ENCODE results near the gene DNM2.

Gene DNM2

DNA sequence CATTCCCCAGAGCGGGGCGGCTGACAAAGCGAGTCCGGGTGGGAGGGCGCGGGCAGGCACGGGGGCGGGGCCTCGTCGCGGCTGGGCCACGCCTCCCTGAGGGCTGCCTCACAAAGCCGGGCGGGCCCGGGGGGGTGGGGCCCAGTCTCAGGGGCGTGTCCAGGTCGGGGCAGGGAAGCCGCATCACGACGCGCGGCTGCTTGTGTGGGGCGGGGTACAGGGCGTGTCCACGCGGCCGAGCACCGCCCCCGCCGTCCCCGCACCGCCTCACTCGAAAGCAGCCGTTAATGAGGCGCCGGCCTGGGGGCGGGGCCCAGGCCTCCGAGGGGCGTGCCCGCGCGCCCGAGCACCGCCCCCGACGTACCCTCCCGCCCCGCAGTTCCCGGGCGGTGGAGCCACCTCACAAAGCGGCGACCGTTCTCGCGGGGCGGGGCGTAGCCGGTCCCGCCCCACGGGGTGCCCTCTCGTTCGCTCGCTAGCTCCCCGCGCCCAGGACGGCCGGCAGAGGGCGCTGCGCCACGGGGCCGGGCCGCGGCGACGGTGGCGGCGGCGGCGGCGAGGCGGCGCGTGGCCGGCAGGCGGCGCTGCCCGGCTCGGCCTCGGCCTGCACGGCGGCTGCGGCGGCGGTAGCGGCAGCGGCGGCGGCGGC is 153.2 kb downstream of the DNM2 start, which contains the start of gene CARM1:
Gene CARM1 (plus strand): TSS at position 599 of the 649 bp plus-strand sequence. CDS start 150 bp downstream, outside the sequence.
- H3K9me3 ChIP-seq (replicated peaks; ENCODE audit: insufficient read depth, low read length), result no peaks in the 10 kb centered on the region
- H3K4me2 ChIP-seq (ENCODE audit: low read depth, low read length), result peak within 1 kb of the TSS; percentile 96
- peak within 1 kb of the TSS; percentile 76; the same call in 1 of the 2 replicates for H3K9ac ChIP-seq (ENCODE audit: low read length)
- H3K79me2 ChIP-seq (ENCODE audit: low read length), result peaks cover 40% of the 10 kb centered on the region
- no peaks in the 10 kb centered on the region for H3K9me2 ChIP-seq (replicated peaks; ENCODE audit: insufficient read depth, low read length)
- H3K4me3 ChIP-seq (ENCODE audit: low read length), result peak within 1 kb of the TSS; percentile 80
- H3K27ac ChIP-seq (ENCODE audit: low read length), result peak within 1 kb of the TSS; percentile 37; the same call in 1 of the 2 replicates
- peaks cover 14% of the 10 kb centered on the region for H3F3A ChIP-seq (ENCODE audit: insufficient read depth, low read length)
- no peaks in the 10 kb centered on the region for H4K20me1 ChIP-seq (ENCODE audit: insufficient read depth, low read length)
- H3K4me1 ChIP-seq (ENCODE audit: low read length), result peaks cover 16% of the 10 kb centered on the region
- TF ChIP-seq EZH2 (optimal IDR thresholded peaks at IDR 0.05; ENCODE audit: low read depth, low read length), result no peak
- TF ChIP-seq, protein P1, sequence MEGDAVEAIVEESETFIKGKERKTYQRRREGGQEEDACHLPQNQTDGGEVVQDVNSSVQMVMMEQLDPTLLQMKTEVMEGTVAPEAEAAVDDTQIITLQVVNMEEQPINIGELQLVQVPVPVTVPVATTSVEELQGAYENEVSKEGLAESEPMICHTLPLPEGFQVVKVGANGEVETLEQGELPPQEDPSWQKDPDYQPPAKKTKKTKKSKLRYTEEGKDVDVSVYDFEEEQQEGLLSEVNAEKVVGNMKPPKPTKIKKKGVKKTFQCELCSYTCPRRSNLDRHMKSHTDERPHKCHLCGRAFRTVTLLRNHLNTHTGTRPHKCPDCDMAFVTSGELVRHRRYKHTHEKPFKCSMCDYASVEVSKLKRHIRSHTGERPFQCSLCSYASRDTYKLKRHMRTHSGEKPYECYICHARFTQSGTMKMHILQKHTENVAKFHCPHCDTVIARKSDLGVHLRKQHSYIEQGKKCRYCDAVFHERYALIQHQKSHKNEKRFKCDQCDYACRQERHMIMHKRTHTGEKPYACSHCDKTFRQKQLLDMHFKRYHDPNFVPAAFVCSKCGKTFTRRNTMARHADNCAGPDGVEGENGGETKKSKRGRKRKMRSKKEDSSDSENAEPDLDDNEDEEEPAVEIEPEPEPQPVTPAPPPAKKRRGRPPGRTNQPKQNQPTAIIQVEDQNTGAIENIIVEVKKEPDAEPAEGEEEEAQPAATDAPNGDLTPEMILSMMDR (IDR thresholded peaks at IDR 0.05; ENCODE audit: low read length), result peak; percentile 35
- H3K36me3 ChIP-seq (replicated peaks; ENCODE audit: insufficient read depth, low read length), result no peaks in the 10 kb centered on the region
- DNase-seq, result peak; percentile 97
- H2AFZ ChIP-seq (ENCODE audit: low read length), result peak within 1 kb of the TSS; percentile 93
- H3K27me3 ChIP-seq (replicated peaks; ENCODE audit: insufficient read depth, low read length), result no peaks in the 10 kb centered on the region

DNA sequence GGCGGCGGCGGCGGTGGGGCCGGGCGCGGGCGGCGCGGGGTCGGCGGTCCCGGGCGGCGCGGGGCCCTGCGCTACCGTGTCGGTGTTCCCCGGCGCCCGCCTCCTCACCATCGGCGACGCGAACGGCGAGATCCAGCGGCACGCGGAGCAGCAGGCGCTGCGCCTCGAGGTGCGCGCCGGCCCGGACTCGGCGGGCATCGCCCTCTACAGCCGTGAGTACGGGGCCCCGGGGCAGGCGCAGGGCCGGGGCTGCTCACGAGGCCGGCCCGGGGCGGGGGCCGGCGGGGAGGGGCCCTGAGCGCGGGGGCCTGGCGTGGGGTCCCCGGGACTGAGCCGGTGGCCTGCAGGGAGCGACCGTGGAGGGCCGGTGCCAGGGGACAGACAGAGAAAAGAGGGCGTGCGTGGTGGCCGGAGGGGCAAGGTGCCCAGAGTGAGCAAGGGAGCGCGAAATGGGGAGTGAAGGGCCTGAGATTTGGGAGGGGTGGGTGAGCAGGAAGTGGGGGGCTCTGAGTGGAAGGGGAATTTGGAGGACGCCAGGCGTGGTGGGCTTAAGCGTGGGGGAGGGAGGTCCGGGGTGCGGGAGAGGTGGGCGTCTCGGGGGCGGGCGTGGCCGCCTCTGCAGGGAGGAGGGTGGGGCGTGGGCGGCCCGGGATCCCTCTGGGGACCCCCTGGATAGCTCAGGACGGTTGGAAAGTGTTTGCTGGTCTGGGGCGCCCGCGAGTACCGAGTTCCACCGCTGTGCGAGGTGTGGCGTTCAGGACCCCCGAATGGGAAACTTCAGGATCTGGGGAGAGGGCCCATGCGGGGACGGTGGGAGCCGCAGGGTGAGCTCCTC is 154.0 kb downstream of the DNM2 start:
- Histone ChIP-seq H3K9me2 (replicated peaks; ENCODE audit: insufficient read depth, low read length) (no peaks in the 10 kb centered on the region), H3K4me1 (ENCODE audit: low read length) (peaks cover 16% of the 10 kb centered on the region), H3K27ac (ENCODE audit: low read length) (no peak overlapping the region), H2AFZ (ENCODE audit: low read length) (peak overlapping the region; percentile 39; the same call in 1 of the 2 replicates), H3K9ac (ENCODE audit: low read length) (peak overlapping the region; percentile 76; the same call in 1 of the 2 replicates), H3K4me3 (ENCODE audit: low read length) (peak overlapping the region; percentile 80), H3K9me3 (replicated peaks; ENCODE audit: insufficient read depth, low read length) (no peaks in the 10 kb centered on the region), H3K36me3 (replicated peaks; ENCODE audit: insufficient read depth, low read length) (no peaks in the 10 kb centered on the region), H3K4me2 (ENCODE audit: low read depth, low read length) (peak overlapping the region; percentile 68), H3K27me3 (replicated peaks; ENCODE audit: insufficient read depth, low read length) (no peaks in the 10 kb centered on the region), H3K79me2 (ENCODE audit: low read length) (peaks cover 49% of the 10 kb centered on the region), H3F3A (ENCODE audit: insufficient read depth, low read length) (peaks cover 14% of the 10 kb centered on the region), H4K20me1 (ENCODE audit: insufficient read depth, low read length) (no peaks in the 10 kb centered on the region)
- TF ChIP-seq EZH2phosphoT487 (IDR thresholded peaks at IDR 0.05; ENCODE audit: low read length) (no peak), EZH2 (optimal IDR thresholded peaks at IDR 0.05; ENCODE audit: low read depth, low read length) (no peak)
- TF ChIP-seq, protein P1 (IDR thresholded peaks at IDR 0.05; ENCODE audit: low read length), result no peak
- DNase-seq, result peak; percentile 29

DNA sequence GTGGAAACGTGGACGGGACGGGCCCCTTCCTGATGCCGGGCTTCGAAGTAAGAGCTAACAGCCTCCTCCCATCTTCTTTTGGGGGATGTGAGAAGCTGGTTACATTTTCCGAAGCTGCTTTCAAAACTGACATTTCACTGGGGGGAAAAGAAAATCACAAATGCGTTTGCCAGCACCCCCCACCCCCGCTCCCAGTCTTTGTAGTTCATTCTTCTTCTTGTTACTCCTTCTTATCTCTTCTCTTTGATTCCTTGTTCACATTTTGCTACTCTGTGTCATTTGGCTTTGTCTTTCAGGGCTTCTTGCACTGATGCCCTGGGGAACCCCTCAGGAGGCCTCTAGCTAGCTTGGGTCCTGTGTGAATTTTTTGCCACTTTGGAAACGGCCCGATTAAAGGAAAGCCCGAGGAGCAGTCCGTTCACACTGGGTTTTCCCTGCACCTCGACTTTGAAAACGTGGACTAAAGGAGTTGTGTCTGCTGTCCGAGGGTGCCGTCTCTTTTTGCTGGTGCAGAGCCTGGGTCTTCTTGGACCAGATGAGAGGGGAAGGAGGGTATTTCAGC is 154.7 kb downstream of the DNM2 start:
- Histone ChIP-seq H3K27ac (ENCODE audit: low read length) (no peak overlapping the region), H3K79me2 (ENCODE audit: low read length) (peaks cover 55% of the 10 kb centered on the region)

More for the DNA sequence above, 154.7 kb downstream of the DNM2 start:
- Histone ChIP-seq H3K4me3 (ENCODE audit: low read length) (peak overlapping the region; percentile 80), H3K9ac (ENCODE audit: low read length) (peak overlapping the region; percentile 76; the same call in 1 of the 2 replicates), H3F3A (ENCODE audit: insufficient read depth, low read length) (peaks cover 14% of the 10 kb centered on the region), H3K36me3 (replicated peaks; ENCODE audit: insufficient read depth, low read length) (no peaks in the 10 kb centered on the region), H2AFZ (ENCODE audit: low read length) (0 out of 2 replicates have a peak overlapping the region, but pooled peaks have one; percentile 39), H3K27me3 (replicated peaks; ENCODE audit: insufficient read depth, low read length) (no peaks in the 10 kb centered on the region), H3K4me2 (ENCODE audit: low read depth, low read length) (peak overlapping the region; percentile 68), H3K9me2 (replicated peaks; ENCODE audit: insufficient read depth, low read length) (no peaks in the 10 kb centered on the region), H4K20me1 (ENCODE audit: insufficient read depth, low read length) (no peaks in the 10 kb centered on the region), H3K9me3 (replicated peaks; ENCODE audit: insufficient read depth, low read length) (no peaks in the 10 kb centered on the region), H3K4me1 (ENCODE audit: low read length) (peaks cover 16% of the 10 kb centered on the region)
- TF ChIP-seq EZH2phosphoT487 (IDR thresholded peaks at IDR 0.05; ENCODE audit: low read length) (no peak), EZH2 (optimal IDR thresholded peaks at IDR 0.05; ENCODE audit: low read depth, low read length) (no peak)
- TF ChIP-seq, protein P1 (IDR thresholded peaks at IDR 0.05; ENCODE audit: low read length), result no peak
- DNase-seq, result no peak
